Epidermal melanocyte (primary cell): ENCODE results near the gene CTNND2.
"Not testable (repeated sequence)": the region's sequence is repeated elsewhere in the genome, so short reads cannot be mapped to it uniquely, and the experiment has no call there.

ENCODE experiments used
- DNase-seq: peaks from one replicate; pipeline ENCODE4 v3.0.0; 2011; ENCODE audit warnings: low spot score; ENCODE audit not compliant: insufficient read length

The CTNND2 gene

DNA sequence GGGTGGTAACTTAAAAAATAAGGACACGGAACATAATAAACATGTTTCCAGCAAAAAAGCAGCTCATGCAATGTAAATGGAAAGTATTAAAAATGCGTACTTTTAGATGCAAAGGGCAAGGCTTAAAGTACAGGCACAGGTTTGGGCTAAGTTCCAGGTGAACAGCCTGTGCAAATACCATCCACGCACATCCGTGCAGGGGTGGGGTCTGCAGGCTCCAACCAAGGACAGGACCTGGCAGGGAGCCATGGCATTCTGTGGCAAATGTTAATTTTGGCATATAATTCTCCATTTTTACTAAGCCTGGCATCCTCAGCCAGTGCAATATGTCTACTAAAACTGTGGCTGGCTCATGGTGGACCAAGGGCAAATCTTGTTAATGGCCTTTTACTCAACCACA lies 777.4 kb downstream of the CTNND2 start:
- no peak for DNase-seq

DNA sequence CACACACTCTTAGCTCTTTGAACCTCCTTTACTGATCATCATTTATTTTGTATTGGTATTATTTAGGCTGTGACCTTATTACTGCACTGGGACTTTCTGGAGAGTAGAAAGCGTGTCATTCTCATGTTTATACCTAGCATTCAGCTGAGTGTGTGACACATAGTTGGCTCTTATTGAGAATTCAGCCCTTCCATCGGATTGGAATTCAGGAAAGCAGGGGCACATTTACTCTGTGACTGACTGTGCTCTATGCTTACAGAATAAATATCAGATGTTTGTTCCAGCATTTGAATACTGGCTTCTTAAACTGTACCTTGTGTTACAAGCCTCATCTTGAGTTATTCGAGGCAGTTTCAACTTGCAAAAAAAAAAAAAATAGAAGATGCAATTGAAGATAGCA lies 782.4 kb downstream of the CTNND2 start:
- DNase-seq, result no peak

DNA sequence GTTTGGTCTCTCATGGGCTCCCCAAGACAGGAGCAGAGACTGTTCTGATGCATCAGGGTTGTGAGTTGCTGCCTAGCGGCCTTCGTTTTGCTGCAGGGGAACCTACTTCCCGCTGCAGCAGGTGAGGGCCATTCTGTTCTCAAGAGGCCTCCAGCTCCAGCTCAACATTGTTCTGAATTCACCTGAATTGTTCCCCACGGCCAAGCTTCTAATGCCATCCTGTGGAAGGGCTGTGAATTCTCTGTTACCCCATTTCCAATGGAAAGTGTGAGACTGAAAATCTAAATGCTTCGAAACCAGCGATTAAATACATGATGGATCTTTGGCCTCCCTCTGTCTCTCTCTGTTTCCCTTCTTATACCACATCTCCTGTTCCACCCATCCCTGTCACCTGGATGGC lies 794.1 kb downstream of the CTNND2 start:
- DNase-seq, result no peak

GRCh38 chr5:11105696-11106095 lies 798.5 kb downstream of the CTNND2 start:
- DNase-seq, result no peak

DNA sequence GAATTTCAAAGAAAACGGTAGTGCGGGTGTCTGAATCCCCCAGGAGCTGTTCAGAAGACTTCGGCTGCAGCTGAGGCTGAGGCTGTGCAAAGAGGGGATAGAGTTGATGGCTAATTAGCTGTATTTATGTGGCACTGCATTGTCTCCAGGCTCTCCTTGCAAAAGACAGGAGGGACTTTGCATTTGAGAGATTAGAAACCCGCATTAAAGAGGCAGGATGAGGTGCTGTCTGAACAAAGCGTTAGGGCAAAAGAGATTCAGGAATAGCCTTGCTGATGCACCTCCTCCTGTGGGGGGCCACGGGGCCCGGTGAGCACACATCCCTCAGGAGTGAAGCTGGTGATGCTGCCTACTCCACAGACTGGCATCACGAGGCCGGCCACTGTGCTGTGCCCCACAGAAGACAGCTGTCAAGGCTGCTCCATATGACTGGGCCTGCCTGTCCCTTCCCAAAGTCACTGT lies 799.6 kb downstream of the CTNND2 start:
- no peak for DNase-seq

- DNase-seq, result no peak
These were observed 800.0 kb downstream of the CTNND2 start for GRCh38 chr5:11104210-11104609.

- DNase-seq, result no peak
These were observed 820.1 kb downstream of the CTNND2 start for GRCh38 chr5:11084111-11084510.

DNA sequence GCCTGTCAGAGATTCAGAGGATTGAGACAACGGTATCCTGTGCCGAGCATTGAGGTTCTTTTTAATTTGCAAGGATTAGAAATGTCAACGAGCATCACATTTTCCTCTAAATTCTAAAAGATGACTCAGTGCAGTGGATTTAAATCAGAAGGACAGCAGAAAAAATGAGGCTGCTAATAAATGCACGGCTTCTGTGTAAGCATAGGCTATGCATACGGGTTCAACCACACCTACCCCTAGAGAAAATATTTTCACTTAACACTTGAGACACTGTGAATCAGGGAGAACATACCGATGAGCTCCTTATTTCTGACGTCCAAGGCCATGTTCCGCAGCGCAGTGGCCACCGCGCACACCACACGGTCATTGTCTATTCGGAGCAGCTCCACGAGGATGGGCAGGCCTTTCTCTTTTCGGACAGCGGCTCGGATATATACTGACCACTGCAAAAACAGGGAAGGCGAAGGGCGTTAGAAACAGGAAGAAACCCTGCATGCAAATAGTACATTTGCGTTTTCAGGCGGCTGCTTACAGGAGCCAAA lies 821.8 kb downstream of the CTNND2 start:
- DNase-seq, result no peak

DNA sequence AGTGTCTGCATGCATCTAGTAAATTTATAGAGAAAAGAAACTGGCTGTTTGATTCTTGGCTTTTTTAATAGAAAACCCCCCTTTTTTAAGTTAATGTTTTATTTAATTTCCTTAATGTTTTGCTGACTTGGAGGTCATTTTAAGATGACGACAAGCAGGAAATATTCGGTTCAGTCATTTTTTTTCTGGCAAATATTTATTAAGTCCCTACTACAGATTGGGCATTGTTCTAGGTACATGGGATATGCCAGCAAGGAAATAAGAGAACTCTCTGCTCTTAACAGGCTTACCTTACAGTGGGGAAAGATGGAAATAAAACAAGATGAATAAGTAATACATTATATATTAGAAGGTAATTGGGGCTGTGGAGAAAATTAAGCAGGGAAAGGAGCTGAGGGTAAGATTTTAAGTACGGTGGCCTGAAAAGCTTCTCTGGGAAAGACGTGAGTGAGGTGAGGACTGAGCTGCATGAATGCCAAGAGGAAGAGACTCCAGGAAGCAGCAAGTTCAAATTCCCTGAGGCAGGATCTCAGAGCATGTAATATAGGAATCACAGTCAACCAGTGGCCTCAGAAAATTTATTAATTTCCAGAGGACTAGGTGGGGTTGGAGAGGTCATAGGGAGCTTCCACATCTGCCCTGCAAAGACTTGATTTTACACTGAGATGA lies 827.2 kb downstream of the CTNND2 start:
- no peak for DNase-seq

DNA sequence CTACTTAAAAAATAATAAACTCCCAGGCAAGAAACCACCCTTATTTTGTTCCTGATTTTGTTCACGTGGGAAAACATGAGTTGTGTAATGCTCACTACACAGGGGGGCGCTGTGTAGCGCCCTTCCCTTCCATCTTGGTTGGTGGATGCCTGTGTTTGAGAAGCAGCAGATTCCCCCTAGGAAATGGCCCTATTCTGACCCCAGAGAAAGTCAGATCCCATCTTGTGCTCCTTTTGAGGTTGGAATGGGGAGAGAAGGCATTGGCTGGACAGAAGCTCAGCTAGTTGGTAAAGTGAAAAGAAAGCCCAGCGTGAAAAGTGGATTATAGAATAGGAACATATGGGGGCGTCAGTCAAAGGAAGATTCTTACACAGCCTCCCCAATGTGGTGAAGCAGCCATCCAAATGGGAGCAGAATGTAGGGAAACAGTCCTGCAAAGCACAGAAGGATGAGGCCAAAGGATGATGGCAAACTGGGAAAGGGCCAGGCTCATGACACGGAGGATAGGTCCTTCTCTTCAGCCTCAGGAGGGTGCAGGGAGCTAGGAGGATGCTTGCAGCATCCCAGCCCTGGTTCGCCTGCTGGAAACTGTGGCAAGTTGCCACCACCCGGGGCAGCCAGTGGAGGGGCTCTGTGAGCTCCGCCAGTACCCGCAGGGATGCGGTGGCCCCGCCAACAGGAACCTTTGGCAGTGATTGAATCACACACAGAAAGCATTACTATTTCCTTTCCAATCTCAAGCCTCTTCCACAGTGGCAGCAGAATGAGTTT lies 829.0 kb downstream of the CTNND2 start:
- DNase-seq, result no peak

DNA sequence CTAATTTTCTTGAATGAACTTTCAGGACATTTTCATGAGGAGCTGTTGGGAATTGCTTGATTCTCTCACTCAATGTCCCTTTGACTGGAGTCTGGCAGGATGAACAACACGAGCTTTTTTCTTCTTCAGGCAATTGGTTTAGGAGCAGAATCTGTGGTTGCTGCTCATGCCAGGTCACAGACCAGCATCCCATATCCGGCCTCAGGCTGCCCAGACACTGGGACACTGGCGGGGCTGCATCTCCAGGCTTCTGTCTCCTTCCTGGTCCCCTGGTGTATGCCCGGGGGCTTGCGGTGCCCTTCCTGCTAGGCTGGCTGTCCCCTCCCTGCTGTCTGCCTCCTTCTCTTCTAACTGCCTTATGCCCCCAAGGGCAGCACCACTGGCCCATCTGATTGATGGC lies 831.7 kb downstream of the CTNND2 start:
- no peak for DNase-seq

DNA sequence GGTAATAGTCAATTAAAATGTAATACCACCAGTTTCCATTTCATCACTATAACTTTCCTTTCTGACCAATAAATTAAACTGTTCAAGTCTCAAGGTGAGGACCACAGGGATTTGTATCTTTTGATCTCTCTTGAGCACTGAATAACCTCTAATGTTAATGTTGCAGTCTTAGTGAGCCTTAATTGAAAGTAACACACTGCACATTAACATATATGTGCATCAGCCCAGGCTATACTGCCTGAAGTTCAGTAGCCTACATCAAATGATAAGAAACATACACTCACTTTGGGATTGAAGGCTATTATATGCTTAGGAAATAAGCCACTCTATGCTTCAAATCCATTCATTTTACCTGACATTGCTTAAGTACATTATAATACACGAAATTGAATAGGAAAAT lies 832.2 kb downstream of the CTNND2 start:
- no peak for DNase-seq

- DNase-seq, result no peak
These were observed 835.2 kb downstream of the CTNND2 start for GRCh38 chr5:11069041-11069440.

- not testable (repeated sequence) for DNase-seq
These were observed 838.5 kb downstream of the CTNND2 start for GRCh38 chr5:11065723-11066122.

GRCh38 chr5:11064763-11065450 lies 839.3 kb downstream of the CTNND2 start:
- no peak for DNase-seq

DNA sequence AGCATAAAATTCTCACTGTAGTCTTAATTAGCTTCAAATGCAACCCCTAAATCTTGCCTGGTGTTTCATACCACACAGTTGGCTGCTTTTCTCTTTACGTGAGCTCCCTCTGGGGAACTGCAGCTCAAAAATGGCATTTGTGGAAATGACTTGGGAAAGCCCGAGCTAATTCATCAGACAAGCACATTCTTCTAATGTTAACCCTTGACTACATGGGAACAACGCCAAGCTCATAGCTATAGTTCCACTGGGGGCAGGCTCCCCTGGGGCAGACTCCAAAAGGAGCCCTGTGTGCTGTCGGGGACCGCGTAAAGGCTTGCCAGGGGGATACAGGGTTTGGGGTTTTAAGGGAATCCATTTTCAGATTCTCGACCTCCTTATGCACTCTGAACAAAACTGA lies 841.8 kb downstream of the CTNND2 start:
- DNase-seq, result no peak

- DNase-seq, result no peak
These were observed 847.7 kb downstream of the CTNND2 start for GRCh38 chr5:11056560-11056959.

GRCh38 chr5:11054014-11054413 lies 850.2 kb downstream of the CTNND2 start:
- no peak for DNase-seq

DNA sequence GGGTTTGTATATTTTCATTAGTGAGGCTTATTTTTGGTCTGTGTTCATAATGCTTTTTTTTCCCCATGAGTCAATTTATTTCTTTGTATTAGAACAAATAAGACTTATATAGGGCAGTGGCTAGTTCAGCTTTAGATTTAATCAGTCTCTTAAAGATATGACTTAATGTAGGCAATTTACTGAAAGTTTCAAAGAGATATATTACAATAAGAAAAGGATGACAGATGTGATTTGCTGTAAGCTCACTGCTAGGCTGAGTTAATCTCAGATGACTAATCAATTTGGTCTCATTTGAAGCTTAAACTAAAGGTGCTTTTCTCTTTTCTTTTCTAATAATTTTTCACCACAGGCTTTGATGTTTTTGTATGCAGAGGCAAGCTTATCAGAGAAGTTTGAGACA lies 851.4 kb downstream of the CTNND2 start:
- no peak for DNase-seq

DNA sequence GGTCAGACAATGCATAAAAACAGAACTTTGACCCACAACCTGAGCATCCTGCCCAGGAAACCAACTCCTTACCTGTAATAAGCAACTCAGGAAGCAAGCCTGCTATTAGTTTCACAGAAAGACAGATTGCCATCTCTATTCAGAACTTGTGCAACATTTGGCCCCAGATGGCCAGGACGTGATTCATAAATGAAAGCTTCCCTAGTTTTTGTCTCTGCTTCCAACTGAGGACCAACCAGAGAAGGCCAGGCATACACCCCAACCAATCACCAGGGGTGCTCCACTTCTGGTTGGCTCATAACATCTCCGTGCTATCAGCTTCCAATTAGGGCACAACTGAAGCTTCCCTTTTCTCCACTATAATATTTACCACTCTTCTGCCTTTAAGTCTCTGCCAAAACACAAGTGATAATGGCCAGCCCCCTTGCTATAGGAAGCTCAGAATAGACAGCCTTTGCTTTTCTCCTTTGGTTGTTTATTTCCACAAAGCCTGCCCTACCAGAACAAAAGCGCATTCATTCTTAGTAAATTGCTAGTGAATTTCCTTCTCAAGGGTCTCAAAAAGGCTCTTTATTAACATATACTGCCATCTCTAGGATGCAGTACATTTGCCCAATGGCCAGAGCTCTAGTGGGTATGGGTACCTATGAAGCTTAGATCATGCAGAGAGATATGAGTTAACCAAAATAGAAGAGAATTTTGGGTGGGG lies 853.5 kb downstream of the CTNND2 start:
- no peak for DNase-seq

- DNase-seq, result no peak
These were observed 855.5 kb downstream of the CTNND2 start for GRCh38 chr5:11048760-11049159.
